Measurements from ENCODE around the gene SLC38A8. TPM values are rescaled to one million over a fixed set of nuclear protein-coding genes. Genes with fewer than 3 reads are reported as not detected.

Gene SLC38A8
- total RNA-seq, 2 experiments from 2014 or later, result not detected

GRCh38 chr16:84061236-84061819 lies 18.7 kb upstream of the SLC38A8 start:
- Histone ChIP-seq H3K4me3 (ENCODE audit: low read depth, low read length, poor library complexity, severe bottlenecking) (no peak overlapping the region), H3K4me2 (ENCODE audit: low read length) (no peak overlapping the region), H3K36me3 (ENCODE audit: insufficient read depth, low read length) (peaks cover 89% of the 10 kb centered on the region), H3K9me3 (ENCODE audit: low read length) (no peaks in the 10 kb centered on the region), H3K4me1 (ENCODE audit: insufficient read depth, low read length, poor library complexity, severe bottlenecking) (no peaks in the 10 kb centered on the region), H4K20me1 (ENCODE audit: insufficient read depth, low read length) (no peaks in the 10 kb centered on the region), H3K79me2 (ENCODE audit: insufficient read depth, low read depth, low read length) (no peaks in the 10 kb centered on the region), H3K9me2 (ENCODE audit: insufficient read depth, low read length) (no peaks in the 10 kb centered on the region), H2AFZ (ENCODE audit: low read length) (no peak overlapping the region), H3K27ac (ENCODE audit: low read depth, low read length, poor library complexity, severe bottlenecking) (no peak overlapping the region)
- no peak for DNase-seq (ENCODE audit: low spot score)
- intact Hi-C loops (cut with micrococcal nuclease; ENCODE audit: unreplicated experiment), result no loop called here
- ChIA-PET POLR2A (interaction anchor here (1.2 kb wide), 2 partner anchors 9 to 67 kb away, joined by 3 to 4 read pairs; no protein-coding TSS in a partner anchor), CTCF (ENCODE audit: unreplicated experiment) (no interaction called here)
- TF ChIP-seq EZH2phosphoT487 (IDR thresholded peaks at IDR 0.05; ENCODE audit: borderline replicate concordance, low read depth, low read length) (no peak), CTCF (conservative IDR thresholded peaks at IDR 0.05; ENCODE audit: low read length) (no peak)
- no TSS peak for BruUV-seq (replicated peaks)

GRCh38 chr16:84059946-84060901 lies 17.6 kb upstream of the SLC38A8 start:
- Histone ChIP-seq H3K4me3 (ENCODE audit: low read depth, low read length, poor library complexity, severe bottlenecking) (no peak overlapping the region), H2AFZ (ENCODE audit: low read length) (no peak overlapping the region), H3K36me3 (ENCODE audit: insufficient read depth, low read length) (peaks cover 88% of the 10 kb centered on the region), H3K4me2 (ENCODE audit: low read length) (no peak overlapping the region), H3K9me3 (ENCODE audit: low read length) (no peaks in the 10 kb centered on the region), H3K79me2 (ENCODE audit: insufficient read depth, low read depth, low read length) (no peaks in the 10 kb centered on the region), H3K27ac (ENCODE audit: low read depth, low read length, poor library complexity, severe bottlenecking) (no peak overlapping the region), H3K4me1 (ENCODE audit: insufficient read depth, low read length, poor library complexity, severe bottlenecking) (no peaks in the 10 kb centered on the region), H4K20me1 (ENCODE audit: insufficient read depth, low read length) (no peaks in the 10 kb centered on the region), H3K9me2 (ENCODE audit: insufficient read depth, low read length) (no peaks in the 10 kb centered on the region)
- no peak for DNase-seq (ENCODE audit: low spot score)
- POLR2A ChIA-PET, result interaction anchor here (1.2 kb wide), 1 partner anchor 68 kb away, joined by 3 read pairs; no protein-coding TSS in a partner anchor
- TF ChIP-seq CTCF (conservative IDR thresholded peaks at IDR 0.05; ENCODE audit: low read length) (no peak), EZH2phosphoT487 (IDR thresholded peaks at IDR 0.05; ENCODE audit: borderline replicate concordance, low read depth, low read length) (no peak)
- BruUV-seq (replicated peaks), result no TSS peak
- CTCF ChIA-PET (ENCODE audit: unreplicated experiment), result no interaction called here
- intact Hi-C loops (cut with micrococcal nuclease; ENCODE audit: unreplicated experiment), result no loop called here

All from OCI-LY7 (cell line).